HFF-Myc (cell line): Measurements from ENCODE around the gene RRP1B.

Source experiments
- DNase-seq: peaks from one replicate; pipeline ENCODE4 v3.0.0-alpha.2; 2011; ENCODE audit warnings: low read depth; ENCODE audit errors: extremely low read depth
- H3K4me3 ChIP-seq: replicated peaks from 2 replicates; pipeline ENCODE4 v1.5.1; 2011; ENCODE audit warnings: low read depth, mild to moderate bottlenecking, control low read depth, low read length
- CTCF ChIP-seq: IDR thresholded peaks from 2 replicates; pipeline ENCODE4 v1.5.1; 2012; ENCODE audit warnings: mild to moderate bottlenecking, low read depth, low read length, control low read depth; ENCODE audit errors: missing control alignments

The RRP1B gene

GRCh38 chr21:43691086-43691795 lies 31.9 kb downstream of the RRP1B start:
- no peak overlapping the region for H3K4me3 ChIP-seq

GRCh38 chr21:43691801-43692200 lies 32.4 kb downstream of the RRP1B start:
- no peak for TF ChIP-seq CTCF
- no peak overlapping the region for H3K4me3 ChIP-seq
- DNase-seq = no peak

More at GRCh38 chr21:43691086-43691795, 31.9 kb downstream of the RRP1B start:
- DNase-seq = no peak
- no peak for TF ChIP-seq CTCF

- DNase-seq = no peak
- H3K4me3 ChIP-seq = no peak overlapping the region
- no peak for TF ChIP-seq CTCF
Measured at GRCh38 chr21:43692949-43693348, 33.6 kb downstream of the RRP1B start.

- no peak for DNase-seq
- no peak for TF ChIP-seq CTCF
- no peak overlapping the region for H3K4me3 ChIP-seq
Measured at GRCh38 chr21:43693981-43694380, 34.6 kb downstream of the RRP1B start.

- TF ChIP-seq CTCF = no peak
- DNase-seq = no peak
- no peak overlapping the region for H3K4me3 ChIP-seq
Measured at GRCh38 chr21:43694437-43695079, 35.2 kb downstream of the RRP1B start.

- DNase-seq = no peak
- no peak overlapping the region for H3K4me3 ChIP-seq
- no peak for TF ChIP-seq CTCF
Measured at GRCh38 chr21:43696214-43696613, 36.9 kb downstream of the RRP1B start.
